ENCODE results near the gene AK8. TPM values are rescaled to one million over a fixed set of nuclear protein-coding genes. Genes with fewer than 3 reads are reported as not detected.

Gene AK8
- polyA plus RNA-seq, 1 of the 3 experiments (the other 2 are of a cell fraction): 0.77 TPM

DNA sequence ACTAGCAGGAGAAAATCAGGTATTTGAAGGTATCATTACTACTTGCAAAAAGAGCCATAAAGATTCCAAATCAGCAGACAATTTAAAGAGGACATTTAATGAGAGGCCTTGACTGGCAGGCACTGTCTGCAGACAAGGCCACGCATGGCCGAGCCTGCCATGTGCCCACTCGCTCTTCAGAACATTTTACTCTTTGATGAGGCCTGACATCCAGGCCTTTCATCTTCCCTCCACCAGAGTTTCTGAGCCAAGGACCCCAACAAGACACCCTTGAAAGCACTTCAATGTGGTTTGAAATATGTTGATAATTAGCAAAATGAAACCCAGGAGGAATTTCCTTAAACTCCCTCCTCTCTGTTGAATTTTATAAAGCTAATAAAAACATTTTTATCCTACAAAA lies 16.4 kb downstream of the AK8 start:
- H3K27ac ChIP-seq (ENCODE audit: low read depth in 2 of 2, low read length in 1 of 2): no peak overlapping the region
- H3K4me3 ChIP-seq (ENCODE audit: low read depth in 2 of 2, low read length in 1 of 2): no peak overlapping the region
- no peak overlapping the region for H2AFZ ChIP-seq (ENCODE audit: low read depth)
- H4K20me1 ChIP-seq (ENCODE audit: insufficient read depth): no peaks in the 10 kb centered on the region
- ChIA-PET POLR2A (interaction anchor here (0.8 kb wide), 1 partner anchor 56 kb away, joined by 3 read pairs; no protein-coding TSS in a partner anchor), CTCF (interaction anchor here (0.6 to 1.8 kb wide), 5 partner anchors 10 to 729 kb away, joined by 3 to 5 read pairs (median 4); no protein-coding TSS in a partner anchor)
- TF ChIP-seq, protein P1, sequence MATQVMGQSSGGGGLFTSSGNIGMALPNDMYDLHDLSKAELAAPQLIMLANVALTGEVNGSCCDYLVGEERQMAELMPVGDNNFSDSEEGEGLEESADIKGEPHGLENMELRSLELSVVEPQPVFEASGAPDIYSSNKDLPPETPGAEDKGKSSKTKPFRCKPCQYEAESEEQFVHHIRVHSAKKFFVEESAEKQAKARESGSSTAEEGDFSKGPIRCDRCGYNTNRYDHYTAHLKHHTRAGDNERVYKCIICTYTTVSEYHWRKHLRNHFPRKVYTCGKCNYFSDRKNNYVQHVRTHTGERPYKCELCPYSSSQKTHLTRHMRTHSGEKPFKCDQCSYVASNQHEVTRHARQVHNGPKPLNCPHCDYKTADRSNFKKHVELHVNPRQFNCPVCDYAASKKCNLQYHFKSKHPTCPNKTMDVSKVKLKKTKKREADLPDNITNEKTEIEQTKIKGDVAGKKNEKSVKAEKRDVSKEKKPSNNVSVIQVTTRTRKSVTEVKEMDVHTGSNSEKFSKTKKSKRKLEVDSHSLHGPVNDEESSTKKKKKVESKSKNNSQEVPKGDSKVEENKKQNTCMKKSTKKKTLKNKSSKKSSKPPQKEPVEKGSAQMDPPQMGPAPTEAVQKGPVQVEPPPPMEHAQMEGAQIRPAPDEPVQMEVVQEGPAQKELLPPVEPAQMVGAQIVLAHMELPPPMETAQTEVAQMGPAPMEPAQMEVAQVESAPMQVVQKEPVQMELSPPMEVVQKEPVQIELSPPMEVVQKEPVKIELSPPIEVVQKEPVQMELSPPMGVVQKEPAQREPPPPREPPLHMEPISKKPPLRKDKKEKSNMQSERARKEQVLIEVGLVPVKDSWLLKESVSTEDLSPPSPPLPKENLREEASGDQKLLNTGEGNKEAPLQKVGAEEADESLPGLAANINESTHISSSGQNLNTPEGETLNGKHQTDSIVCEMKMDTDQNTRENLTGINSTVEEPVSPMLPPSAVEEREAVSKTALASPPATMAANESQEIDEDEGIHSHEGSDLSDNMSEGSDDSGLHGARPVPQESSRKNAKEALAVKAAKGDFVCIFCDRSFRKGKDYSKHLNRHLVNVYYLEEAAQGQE (IDR thresholded peaks at IDR 0.05; ENCODE audit: low read depth, low read length): no peak
- TF ChIP-seq TAF1 (IDR thresholded peaks at IDR 0.05; ENCODE audit: borderline replicate concordance, low read depth, low read length) (no peak), FOSL2 (IDR thresholded peaks at IDR 0.05; ENCODE audit: borderline replicate concordance, low read depth) (no peak), MEF2A (IDR thresholded peaks at IDR 0.05; ENCODE audit: borderline replicate concordance, low read depth) (no peak), EP300 (IDR thresholded peaks at IDR 0.05; ENCODE audit: borderline replicate concordance in 1 of 2, low read depth in 1 of 2, low read length in 1 of 2) (no peak), FOXM1 (IDR thresholded peaks at IDR 0.05; ENCODE audit: low read depth) (no peak), SMC3 (IDR thresholded peaks at IDR 0.05; ENCODE audit: low read depth, low read length) (no peak), JUND (IDR thresholded peaks at IDR 0.05) (no peak)
- TF ChIP-seq, protein P2, sequence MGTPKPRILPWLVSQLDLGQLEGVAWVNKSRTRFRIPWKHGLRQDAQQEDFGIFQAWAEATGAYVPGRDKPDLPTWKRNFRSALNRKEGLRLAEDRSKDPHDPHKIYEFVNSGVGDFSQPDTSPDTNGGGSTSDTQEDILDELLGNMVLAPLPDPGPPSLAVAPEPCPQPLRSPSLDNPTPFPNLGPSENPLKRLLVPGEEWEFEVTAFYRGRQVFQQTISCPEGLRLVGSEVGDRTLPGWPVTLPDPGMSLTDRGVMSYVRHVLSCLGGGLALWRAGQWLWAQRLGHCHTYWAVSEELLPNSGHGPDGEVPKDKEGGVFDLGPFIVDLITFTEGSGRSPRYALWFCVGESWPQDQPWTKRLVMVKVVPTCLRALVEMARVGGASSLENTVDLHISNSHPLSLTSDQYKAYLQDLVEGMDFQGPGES (IDR thresholded peaks at IDR 0.05; ENCODE audit: low read depth, low read length): no peak
- TF ChIP-seq, protein P3, sequence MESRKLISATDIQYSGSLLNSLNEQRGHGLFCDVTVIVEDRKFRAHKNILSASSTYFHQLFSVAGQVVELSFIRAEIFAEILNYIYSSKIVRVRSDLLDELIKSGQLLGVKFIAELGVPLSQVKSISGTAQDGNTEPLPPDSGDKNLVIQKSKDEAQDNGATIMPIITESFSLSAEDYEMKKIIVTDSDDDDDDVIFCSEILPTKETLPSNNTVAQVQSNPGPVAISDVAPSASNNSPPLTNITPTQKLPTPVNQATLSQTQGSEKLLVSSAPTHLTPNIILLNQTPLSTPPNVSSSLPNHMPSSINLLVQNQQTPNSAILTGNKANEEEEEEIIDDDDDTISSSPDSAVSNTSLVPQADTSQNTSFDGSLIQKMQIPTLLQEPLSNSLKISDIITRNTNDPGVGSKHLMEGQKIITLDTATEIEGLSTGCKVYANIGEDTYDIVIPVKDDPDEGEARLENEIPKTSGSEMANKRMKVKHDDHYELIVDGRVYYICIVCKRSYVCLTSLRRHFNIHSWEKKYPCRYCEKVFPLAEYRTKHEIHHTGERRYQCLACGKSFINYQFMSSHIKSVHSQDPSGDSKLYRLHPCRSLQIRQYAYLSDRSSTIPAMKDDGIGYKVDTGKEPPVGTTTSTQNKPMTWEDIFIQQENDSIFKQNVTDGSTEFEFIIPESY (IDR thresholded peaks at IDR 0.05; ENCODE audit: borderline replicate concordance, low read depth): no peak
- TF ChIP-seq, protein P4, sequence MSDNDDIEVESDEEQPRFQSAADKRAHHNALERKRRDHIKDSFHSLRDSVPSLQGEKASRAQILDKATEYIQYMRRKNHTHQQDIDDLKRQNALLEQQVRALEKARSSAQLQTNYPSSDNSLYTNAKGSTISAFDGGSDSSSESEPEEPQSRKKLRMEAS (IDR thresholded peaks at IDR 0.05; ENCODE audit: low read depth): no peak
- WGBS (ENCODE audit: low lambda C conversion rate): 82% methylated on average over 3 of the region's 3 CpGs
- H3F3A ChIP-seq (replicated peaks; ENCODE audit: insufficient read depth): no peaks in the 10 kb centered on the region
- no peaks in the 10 kb centered on the region for H3K9me2 ChIP-seq
- DNase-seq: no peak
- H3K9me3 ChIP-seq: no peaks in the 10 kb centered on the region
- no peak overlapping the region for H3K9ac ChIP-seq
- no peaks in the 10 kb centered on the region for H3K36me3 ChIP-seq (replicated peaks in 1 of 2; ENCODE audit: control insufficient read depth in 1 of 2, insufficient read depth in 2 of 2, low read length in 1 of 2)
- H3K4me2 ChIP-seq: no peak overlapping the region
- H3K79me2 ChIP-seq (ENCODE audit: insufficient read depth): no peaks in the 10 kb centered on the region
- no peaks in the 10 kb centered on the region for H3K27me3 ChIP-seq (ENCODE audit: insufficient read depth)
- peaks cover 0 to 22% of the 10 kb centered on the region in 2 experiments; a peak in 1 of 4 replicates for H3K4me1 ChIP-seq (ENCODE audit: control insufficient read depth in 1 of 2, insufficient read depth in 2 of 2, low read depth in 1 of 2, low read length in 1 of 2)
